Aorta (tissue), 5 donors: ENCODE measurements around the gene FAM3D. TPM values are rescaled to one million over a fixed set of nuclear protein-coding genes. Genes with fewer than 3 reads are reported as not detected.
A peak's percentile ranks its signal among the peaks of the same experiment; 100 is the strongest.

Source experiments
- ATAC-seq: fragments of 200-7000 bp; cut with Tn5 transposase; one replicate; pipeline ENCODE4 v1.9.1; 2022; ENCODE audit warnings: moderate library complexity; ENCODE audit not compliant: low FRiP score
- DNase-seq, 2 donors: peaks; one replicate each; pipeline ENCODE4 v3.0.0-alpha.2; 2020
- H3K27ac ChIP-seq, 2 donors: one replicate each; pipeline ENCODE4 v1.5.1; 2013; ENCODE audit warnings: low read length in 2 of 2, mild to moderate bottlenecking in 2 of 2, moderate library complexity in 2 of 2, control low read depth in 1 of 2, inconsistent platforms in 1 of 2, low read depth in 1 of 2
- H3K27me3 ChIP-seq, 2 donors: one replicate each; pipeline ENCODE4 v1.6.1; 2013; ENCODE audit warnings: control low read depth in 1 of 2, low read length in 1 of 2, mild to moderate bottlenecking in 1 of 2, moderate library complexity in 1 of 2; ENCODE audit not compliant: insufficient read depth in 2 of 2, control insufficient read depth in 1 of 2
- H3K36me3 ChIP-seq, 2 donors: one replicate each; pipeline ENCODE4 v1.6.1; 2013; ENCODE audit warnings: control low read depth in 1 of 2, low read length in 1 of 2, mild to moderate bottlenecking in 1 of 2; ENCODE audit not compliant: insufficient read depth in 2 of 2, control insufficient read depth in 1 of 2
- H3K4me1 ChIP-seq, 2 donors: one replicate each; pipeline ENCODE4 v1.6.1; 2013; ENCODE audit warnings: low read length in 2 of 2, control low read depth in 1 of 2, mild to moderate bottlenecking in 1 of 2, moderate library complexity in 1 of 2; ENCODE audit not compliant: insufficient read depth in 2 of 2, control insufficient read depth in 1 of 2
- H3K4me3 ChIP-seq, 2 donors: one replicate each; pipeline ENCODE4 v1.5.1; 2013; ENCODE audit warnings: low read length in 2 of 2, control low read depth in 1 of 2, mild to moderate bottlenecking in 1 of 2
- H3K9me3 ChIP-seq: one replicate; pipeline ENCODE4 v1.6.1; 2013; ENCODE audit warnings: mild to moderate bottlenecking, low read length; ENCODE audit not compliant: control insufficient read depth
- WGBS, 2 donors: extraction: QIAGEN DNeasy Blood & Tissue Kit; methylation state at CpG; one replicate each; pipeline ENCODE4 v1.1.7; 2013; 5-methylcytosine and 5-hydroxymethylcytosine counted together
- intact Hi-C, 2 donors: fragments of 100-400 bp; cut with DNase I; formaldehyde crosslinking; loops; one replicate each; pipeline versions ENCODE4 v1.14.2 to v1.15.0; 2022
- polyA plus RNA-seq, 2 donors: library from polyadenylated mRNA; stranded (reverse); fragments of 200-250 nt; gene quantifications; one replicate each; pipeline ENCODE4 v1.2.3, GENCODE V29; 2013
- total RNA-seq, 2 donors: library from RNA; stranded (reverse); fragmentation: NEBNext Ultra II Directional; extraction: Animal tissue kit (Norgen Biotek cat#: 25700); gene quantifications; one replicate each; pipeline ENCODE4 v1.2.1, GENCODE V29; 2021
- donor health status: healthy with polysubstance abuse.
- donor health status: Bipolar disorder and iron deficiency.
- donor health status: DM: no; HTN: no; CAD: no.
- donor health status: DM: no; HTN: no; CAD: no.
- donor health status: DM: yes; HTN: yes; CAD: no.

The FAM3D gene
- total and polyA plus RNA-seq, 4 donors: 0.54 to 8.8 TPM; not detected in 2

- 79 to 89% methylated on average over 8 of the region's 8 CpGs for WGBS, 2 donors
- H3K4me3 ChIP-seq: no peak overlapping the region
- ATAC-seq (no peak), DNase-seq (no peak)
- no peaks in the 10 kb centered on the region for H3K4me1 ChIP-seq
- no peaks in the 10 kb centered on the region for H3K36me3 ChIP-seq
- H3K27me3 ChIP-seq: no peaks in the 10 kb centered on the region
- intact Hi-C loops: no loop called here
- no peaks in the 10 kb centered on the region for H3K9me3 ChIP-seq
- H3K27ac ChIP-seq: no peak overlapping the region
Measured at GRCh38 chr3:58622892-58623291, 43.7 kb downstream of the FAM3D start.

- no peaks in the 10 kb centered on the region for H3K4me1 ChIP-seq
- ATAC-seq (no peak), DNase-seq (no peak)
- no peak overlapping the region for H3K4me3 ChIP-seq
- H3K9me3 ChIP-seq: no peaks in the 10 kb centered on the region
- intact Hi-C loops: no loop called here
- WGBS, 2 donors: 92 to 93% methylated on average over 4 of the region's 4 CpGs
- no peak overlapping the region for H3K27ac ChIP-seq
- no peaks in the 10 kb centered on the region for H3K36me3 ChIP-seq
- H3K27me3 ChIP-seq: no peaks in the 10 kb centered on the region
Measured at GRCh38 chr3:58622436-58622835, 44.1 kb downstream of the FAM3D start.

- H3K4me1 ChIP-seq: no peaks in the 10 kb centered on the region
- no peak overlapping the region for H3K27ac ChIP-seq
Measured at GRCh38 chr3:58621086-58621830, 45.3 kb downstream of the FAM3D start.

GRCh38 chr3:58620421-58620820 lies 46.2 kb downstream of the FAM3D start:
- peak; percentile 27 for ATAC-seq
- Histone ChIP-seq H3K9me3 (no peaks in the 10 kb centered on the region), H3K4me1 (no peaks in the 10 kb centered on the region), H3K36me3 (no peaks in the 10 kb centered on the region), H3K4me3 (no peak overlapping the region), H3K27ac (no peak overlapping the region), H3K27me3 (no peaks in the 10 kb centered on the region)
- no peak for DNase-seq
- WGBS, 2 donors: 91 to 94% methylated on average over 8 of the region's 8 CpGs
- intact Hi-C loops: no loop called here

More at GRCh38 chr3:58621086-58621830, 45.3 kb downstream of the FAM3D start:
- WGBS, 2 donors: 84 to 87% methylated on average over 6 of the region's 6 CpGs
- intact Hi-C loops: no loop called here
- no peaks in the 10 kb centered on the region for H3K27me3 ChIP-seq
- no peaks in the 10 kb centered on the region for H3K9me3 ChIP-seq
- H3K4me3 ChIP-seq: no peak overlapping the region
- DNase-seq (no peak), ATAC-seq (no peak)
- H3K36me3 ChIP-seq: no peaks in the 10 kb centered on the region

- Histone ChIP-seq H3K27me3 (no peaks in the 10 kb centered on the region), H3K36me3 (no peaks in the 10 kb centered on the region), H3K4me1 (no peaks in the 10 kb centered on the region), H3K4me3 (no peak overlapping the region), H3K27ac (no peak overlapping the region), H3K9me3 (no peaks in the 10 kb centered on the region)
- peak; percentile 20 for ATAC-seq
- intact Hi-C loops: no loop called here
- WGBS, 2 donors: 57 to 58% methylated on average over 8 of the region's 8 CpGs
- no peak for DNase-seq
Measured at GRCh38 chr3:58617338-58617761, 49.2 kb downstream of the FAM3D start.

- no peak overlapping the region for H3K4me3 ChIP-seq
- H3K36me3 ChIP-seq: no peaks in the 10 kb centered on the region
- H3K27ac ChIP-seq: no peak overlapping the region
- no peaks in the 10 kb centered on the region for H3K4me1 ChIP-seq
- intact Hi-C loops: no loop called here
- no peaks in the 10 kb centered on the region for H3K9me3 ChIP-seq
- no peak for DNase-seq
- 80 to 89% methylated on average over 7 of the region's 7 CpGs for WGBS, 2 donors
- ATAC-seq: peak; percentile 21
- H3K27me3 ChIP-seq: no peaks in the 10 kb centered on the region
Measured at GRCh38 chr3:58613236-58614132, 53.1 kb downstream of the FAM3D start.

- no peaks in the 10 kb centered on the region for H3K27me3 ChIP-seq
- WGBS, 2 donors: 40% methylated on average over 9 of the region's 9 CpGs
- H3K9me3 ChIP-seq: no peaks in the 10 kb centered on the region
- H3K27ac ChIP-seq: no peak overlapping the region
- DNase-seq (no peak), ATAC-seq (no peak)
- no peaks in the 10 kb centered on the region for H3K36me3 ChIP-seq
- no peak overlapping the region for H3K4me3 ChIP-seq
- no peaks in the 10 kb centered on the region for H3K4me1 ChIP-seq
- intact Hi-C loops: no loop called here
Measured at GRCh38 chr3:58612830-58613229, 53.7 kb downstream of the FAM3D start.

GRCh38 chr3:58609990-58610389 lies 56.6 kb downstream of the FAM3D start:
- intact Hi-C loops: no loop called here
- WGBS, 2 donors: 87 to 90% methylated on average over 7 of the region's 7 CpGs
- Histone ChIP-seq H3K4me3 (no peak overlapping the region), H3K4me1 (no peaks in the 10 kb centered on the region), H3K36me3 (no peaks in the 10 kb centered on the region), H3K27ac (no peak overlapping the region), H3K9me3 (peaks cover 1% of the 10 kb centered on the region), H3K27me3 (no peaks in the 10 kb centered on the region)
- DNase-seq (no peak), ATAC-seq (no peak)
